Inflammatory macrophage treated with lipopolysaccharide for 1 hour (primary cell): ENCODE measurements around the gene DRC7.

Experiments
- DNase-seq, 2 donors: peaks; one replicate each; pipeline ENCODE4 v3.0.0-alpha.2; 2020 to 2022

The DRC7 gene

GRCh38 chr16:57694725-57695679, at the start of gene DRC7:
Gene DRC7 (plus strand): TSS chr16:57694806. CDS start chr16:57697950, 3,144 bp downstream.
- peak; percentile 61 to 69 for DNase-seq

GRCh38 chr16:57645169-57645568, 49.4 kb upstream of the DRC7 start:
- DNase-seq = no peak

DNA sequence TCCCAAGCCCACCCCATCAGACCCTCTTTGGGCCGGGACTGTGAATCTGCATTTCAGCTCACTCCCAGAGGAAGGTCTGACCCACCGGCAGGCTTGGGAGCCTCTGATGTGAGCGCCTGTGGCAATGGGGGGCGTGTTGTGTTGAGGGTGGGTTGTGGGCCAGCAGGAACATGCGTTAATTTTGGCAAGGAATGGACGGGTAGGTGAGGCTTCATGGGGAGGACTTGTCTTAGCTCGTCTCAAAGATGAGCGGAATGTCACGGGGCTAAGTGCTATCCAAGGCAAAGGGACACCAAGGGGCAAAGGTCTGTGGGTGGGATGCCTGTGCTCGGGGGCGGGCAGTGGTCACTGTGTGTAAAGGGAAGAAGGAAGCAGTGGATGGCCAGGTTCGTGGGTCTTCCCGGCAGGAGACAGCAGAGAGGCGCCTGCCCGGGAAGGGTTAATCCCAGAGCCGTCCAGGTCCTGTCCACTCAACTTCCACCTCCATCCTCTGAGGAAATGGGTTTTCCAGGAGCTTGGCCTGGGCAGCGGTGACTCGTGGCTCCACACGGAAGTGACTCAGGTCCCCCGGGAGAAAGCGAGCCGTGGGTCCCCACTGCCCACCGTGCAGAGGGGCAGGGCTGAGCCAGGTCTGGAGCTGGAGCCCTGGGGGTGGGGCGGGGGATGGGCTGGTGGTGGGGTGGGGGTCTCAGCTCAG, 48.8 kb upstream of the DRC7 start:
- DNase-seq = no peak

DNA sequence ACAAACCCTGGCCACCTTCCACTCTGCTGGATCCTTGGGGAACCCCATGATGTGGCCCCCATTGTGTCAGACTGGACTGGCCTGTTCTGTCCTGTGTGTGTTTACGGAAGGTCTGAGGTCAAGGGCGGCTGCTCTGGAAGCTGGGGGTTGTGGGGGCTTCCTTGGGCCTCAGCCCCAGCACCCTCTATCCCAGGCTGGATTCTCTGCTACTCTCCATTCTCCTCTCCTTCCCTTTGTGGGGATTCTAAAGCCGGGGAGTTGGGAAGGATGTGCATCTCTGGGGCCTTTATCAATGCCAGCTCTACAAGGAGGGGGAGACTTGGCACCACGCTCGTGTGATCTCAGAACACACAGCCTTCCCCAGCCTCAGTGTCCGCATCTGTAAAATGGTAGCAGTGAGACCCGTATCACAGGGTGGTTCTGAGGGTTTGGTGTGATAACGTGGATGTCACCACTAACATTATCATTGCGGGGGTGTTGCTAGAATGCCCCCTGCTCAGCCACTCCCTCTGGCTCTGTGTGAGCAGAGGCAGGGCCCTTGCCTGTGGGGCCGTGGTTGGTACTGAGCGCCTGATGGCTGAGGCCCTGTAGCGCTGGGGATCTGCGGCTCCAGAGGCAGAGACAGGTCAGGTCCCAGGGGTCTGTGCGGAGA, 48.1 kb upstream of the DRC7 start:
- DNase-seq = no peak

DNA sequence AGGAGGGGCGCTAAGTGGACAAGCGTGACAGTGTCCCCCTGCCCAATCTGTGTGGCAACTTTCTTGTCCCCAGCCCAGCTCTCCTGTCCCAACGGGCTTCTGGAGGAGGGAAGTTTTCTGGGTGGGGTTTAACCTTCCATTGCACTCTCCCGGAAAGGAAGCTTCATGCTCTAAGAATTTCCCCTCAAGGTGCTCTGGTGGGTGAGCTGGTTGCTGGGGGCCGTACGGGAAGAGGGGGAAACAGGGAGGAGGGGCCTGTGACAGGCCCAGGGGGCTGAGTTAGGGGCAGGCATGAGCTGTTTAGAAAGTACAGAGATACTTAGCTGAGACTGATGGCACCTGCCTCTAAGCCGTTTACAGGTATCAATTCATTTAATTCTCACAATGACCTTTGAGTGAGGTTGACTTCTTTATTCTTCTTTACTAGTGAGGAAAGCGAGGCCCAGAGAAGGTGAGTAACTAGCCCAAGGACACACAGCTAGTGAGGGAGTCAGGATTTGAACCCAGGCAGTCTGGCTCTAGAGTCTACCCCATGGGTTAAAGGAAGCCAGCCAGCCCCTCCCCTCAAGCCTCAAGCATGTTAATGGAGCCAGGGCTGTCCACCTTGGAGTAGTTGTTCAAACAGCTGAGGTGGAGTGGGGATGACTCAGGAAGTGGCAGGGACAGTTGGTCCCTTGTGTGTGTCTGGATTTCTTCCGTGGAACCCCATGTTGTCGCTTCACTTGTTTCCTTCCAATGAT, 47.3 kb upstream of the DRC7 start:
- DNase-seq = no peak

- DNase-seq = peak; percentile 25 to 31
Observed at GRCh38 chr16:57648125-57648524, 46.5 kb upstream of the DRC7 start.

DNA sequence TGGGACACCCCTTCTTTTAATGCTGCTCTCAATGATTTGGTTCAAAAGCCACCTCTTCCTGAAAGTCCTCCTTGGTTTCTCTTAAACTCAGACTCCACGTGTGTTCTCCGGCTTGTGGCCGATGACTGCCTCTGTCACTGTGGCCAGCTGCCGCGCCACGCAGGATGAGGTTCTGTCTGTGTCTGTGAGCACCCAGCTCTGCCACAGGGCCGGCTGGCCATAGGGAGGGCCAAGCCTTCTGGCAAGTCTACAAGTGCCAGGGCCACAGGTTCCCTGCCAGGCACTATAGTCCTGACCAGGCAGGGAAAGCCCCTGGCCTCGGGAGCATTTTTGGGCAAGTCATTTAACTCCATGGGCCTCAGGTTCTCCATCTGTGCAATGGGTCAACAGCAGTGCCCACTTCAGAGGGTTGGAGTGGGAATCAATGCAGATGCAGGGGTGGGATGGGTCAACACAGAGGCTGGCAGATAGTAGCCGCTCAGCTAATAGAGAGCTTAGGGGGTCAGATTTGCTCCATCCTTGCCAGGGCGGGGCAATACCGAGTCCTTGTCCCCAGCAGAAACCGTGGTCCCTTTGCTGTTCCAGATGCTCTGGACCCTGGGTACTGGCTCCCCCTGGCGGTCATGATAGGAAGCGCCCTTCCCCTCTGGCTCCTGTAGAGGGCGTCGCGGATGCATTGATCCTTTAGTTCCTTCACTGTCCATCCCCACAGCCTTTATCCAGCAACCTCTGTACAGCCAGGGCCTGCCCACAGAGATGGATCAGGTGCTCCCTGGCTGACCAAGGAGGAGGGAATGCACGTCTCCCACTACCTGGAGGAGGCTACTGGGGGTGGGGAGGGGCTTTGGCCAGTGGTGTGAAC, 45.8 kb upstream of the DRC7 start:
- DNase-seq = peak; percentile 67 to 99

DNA sequence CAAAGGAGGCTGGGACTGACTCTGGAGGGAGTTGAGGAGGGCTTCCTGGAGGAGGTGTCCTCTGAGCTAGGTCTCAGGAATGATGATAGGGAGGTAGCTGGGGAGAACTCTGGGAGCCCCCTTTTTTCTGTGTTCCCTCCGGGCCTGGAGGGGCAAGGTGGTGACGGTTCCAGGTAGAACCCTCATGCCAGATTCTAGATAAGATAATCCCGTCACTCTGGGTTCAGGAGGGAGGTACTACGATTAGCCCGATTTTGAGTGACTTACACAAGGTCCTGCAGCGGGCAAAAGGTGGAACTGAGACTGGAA, 45.2 kb upstream of the DRC7 start:
- no peak for DNase-seq

DNA sequence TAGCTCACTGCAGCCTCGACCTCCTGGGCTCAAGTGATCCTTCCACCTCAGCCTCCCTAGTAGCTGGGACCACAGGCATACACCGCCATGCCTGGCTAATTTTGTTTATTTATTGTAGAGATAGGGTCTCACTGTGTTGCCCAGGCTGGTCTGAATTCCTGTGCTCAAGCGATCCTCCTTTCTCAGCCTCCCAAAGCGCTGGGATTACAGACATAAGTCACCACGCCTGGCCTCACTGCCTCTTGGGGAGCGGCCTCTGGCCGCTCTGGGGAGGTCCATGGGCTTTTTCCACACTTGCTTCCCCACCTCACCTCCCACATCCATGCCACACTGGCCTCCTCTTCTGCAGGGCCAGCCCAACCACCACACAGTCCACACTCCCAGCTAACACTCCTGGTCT, 44.8 kb upstream of the DRC7 start:
- DNase-seq = no peak

DNA sequence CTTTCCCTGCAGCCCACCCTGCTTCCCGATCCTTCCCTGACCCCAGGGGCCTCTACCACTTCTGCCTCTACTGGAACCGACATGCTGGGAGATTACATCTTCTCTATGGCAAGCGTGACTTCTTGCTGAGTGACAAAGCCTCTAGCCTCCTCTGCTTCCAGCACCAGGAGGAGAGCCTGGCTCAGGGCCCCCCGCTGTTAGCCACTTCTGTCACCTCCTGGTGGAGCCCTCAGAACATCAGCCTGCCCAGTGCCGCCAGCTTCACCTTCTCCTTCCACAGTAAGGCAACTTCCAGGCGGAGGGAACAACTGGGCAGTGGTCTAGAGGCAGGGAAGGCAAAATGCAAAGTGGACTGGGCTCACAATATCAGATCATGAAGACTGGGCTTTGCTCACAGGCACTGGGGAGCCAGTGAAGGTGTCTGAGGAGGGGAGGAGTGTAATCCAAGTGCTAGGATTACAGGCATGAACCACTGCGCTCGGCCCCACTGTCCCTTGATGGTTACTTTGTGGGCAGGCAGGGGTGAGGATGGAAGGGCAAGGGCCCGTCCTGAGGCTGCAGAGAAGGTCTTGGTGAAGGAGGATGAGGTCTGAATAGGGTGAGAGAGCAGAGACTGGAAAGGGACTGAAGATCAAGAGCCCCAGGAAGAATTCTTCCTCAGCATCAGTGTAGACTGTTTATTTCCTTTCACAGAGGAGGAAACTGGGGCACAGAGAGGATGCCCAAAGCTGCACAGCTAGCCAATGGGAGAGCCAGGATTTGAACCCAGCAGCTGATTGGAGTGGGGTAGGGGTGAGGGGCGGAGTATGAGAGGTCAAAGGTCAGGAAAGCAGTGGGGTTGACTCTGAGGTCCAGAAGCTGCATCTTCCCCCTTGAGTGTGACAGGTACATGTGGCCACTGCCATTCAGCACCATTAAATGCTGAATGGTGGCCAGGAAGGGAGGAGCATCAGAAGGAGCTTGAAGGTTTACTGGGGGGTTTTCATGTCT, 43.0 kb upstream of the DRC7 start:
- DNase-seq = no peak

GRCh38 chr16:57652695-57653471, 41.7 kb upstream of the DRC7 start:
- no peak for DNase-seq

- no peak for DNase-seq
Observed at GRCh38 chr16:57653936-57654335, 40.7 kb upstream of the DRC7 start.

DNA sequence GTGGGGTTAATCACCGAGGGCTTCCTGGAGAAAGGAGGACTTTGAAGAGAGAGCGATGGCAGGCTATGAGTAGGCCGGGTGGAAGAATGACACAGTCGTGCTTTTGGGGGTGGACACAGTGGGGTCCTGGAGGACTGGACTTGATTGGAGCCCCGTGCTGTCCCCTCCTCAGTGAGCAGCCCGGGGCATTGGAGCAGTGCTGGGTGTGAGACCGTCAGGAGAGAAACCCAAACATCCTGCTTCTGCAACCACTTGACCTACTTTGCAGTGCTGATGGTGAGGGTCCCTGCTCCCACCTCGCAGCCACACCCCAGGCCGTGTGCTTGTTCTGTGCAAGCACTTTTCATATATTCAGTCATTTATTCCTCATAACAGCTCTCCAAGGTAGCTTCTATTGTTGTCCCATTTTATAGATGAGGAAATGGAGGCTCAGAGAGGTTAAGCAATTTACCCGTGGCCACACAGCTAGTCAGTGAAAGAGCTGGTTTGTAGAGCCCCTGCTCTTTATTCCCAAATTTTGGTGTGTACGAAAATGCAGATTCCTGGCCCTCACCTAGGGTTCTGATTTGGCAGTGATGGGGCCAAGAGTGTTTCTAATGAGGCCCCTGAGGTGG, 38.2 kb upstream of the DRC7 start:
- no peak for DNase-seq

DNA sequence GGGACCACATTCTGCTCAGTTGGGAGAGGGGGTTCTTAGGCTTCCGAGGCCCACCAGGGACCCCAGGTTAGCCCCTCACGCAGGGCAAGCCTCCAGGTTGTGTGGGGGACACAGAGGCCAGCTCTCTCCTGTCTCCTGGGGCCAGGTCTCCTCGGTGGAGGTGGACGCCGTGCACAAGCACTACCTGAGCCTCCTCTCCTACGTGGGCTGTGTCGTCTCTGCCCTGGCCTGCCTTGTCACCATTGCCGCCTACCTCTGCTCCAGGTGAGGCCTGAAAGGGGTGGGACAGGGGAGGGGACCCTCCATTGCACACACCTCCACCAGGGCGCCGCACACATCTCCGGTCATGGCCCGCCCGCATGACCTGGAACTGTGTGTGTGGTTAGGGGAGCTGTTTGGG, 37.4 kb upstream of the DRC7 start:
- no peak for DNase-seq

DNA sequence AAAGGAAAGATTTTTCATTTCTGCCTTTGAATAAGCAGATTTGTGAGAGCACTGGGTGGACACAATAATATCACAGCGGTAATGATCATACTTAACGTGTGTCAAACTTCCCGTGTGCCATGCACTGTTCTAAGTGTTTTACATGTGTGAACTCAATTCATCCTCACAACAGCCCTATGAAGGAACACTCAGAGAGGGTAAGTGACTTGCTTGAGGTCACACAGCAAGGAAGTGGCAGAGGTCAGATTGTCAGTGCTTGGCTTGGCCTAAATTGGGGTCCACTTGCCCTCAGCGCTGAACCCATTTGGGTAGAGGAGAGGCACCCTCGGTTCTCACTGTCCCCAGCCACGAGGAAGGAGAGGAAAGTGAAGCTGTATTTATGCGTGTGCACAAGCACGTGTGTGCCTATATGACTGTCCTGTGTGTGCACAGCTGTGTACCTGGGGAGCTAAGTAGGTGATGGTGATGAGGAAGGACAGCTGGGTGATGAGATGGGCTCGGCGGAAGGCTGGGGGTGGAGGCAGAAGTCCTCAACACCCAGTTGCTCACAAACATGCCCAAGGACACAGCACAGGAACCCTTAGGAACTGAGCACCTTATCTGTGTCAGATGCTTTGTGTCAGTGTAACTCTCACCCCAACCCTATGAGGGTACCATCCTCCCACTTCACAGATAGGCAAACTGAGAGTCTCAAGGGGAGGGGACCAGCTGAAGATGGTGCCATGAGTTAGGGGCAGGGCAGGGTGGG, 36.3 kb upstream of the DRC7 start:
- DNase-seq = no peak

DNA sequence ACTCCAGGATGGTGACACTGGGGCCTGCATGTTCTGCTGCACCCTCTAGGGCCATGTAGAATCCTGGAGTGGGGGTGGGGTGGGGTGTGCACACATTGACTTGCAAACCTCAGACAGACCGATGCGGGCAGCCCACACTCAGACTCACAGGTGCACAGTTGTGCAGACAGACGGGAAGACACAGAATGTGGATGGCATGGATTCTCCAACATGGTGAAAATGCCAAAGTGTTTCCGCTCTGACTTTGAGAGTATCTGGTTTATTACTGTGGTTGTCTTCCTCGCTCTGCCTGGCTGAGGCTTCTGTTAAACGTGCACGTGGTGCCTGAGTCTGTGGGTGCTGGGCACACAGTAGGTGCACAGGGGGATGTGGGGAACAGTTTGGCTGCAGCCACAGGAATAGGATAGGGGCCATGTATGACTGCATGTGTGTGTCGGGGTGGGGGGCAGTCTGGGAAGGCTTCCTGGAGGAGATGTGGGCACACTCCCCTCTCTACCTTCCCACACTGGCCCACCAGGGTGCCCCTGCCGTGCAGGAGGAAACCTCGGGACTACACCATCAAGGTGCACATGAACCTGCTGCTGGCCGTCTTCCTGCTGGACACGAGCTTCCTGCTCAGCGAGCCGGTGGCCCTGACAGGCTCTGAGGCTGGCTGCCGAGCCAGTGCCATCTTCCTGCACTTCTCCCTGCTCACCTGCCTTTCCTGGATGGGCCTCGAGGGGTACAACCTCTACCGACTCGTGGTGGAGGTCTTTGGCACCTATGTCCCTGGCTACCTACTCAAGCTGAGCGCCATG, 35.5 kb upstream of the DRC7 start:
- no peak for DNase-seq

GRCh38 chr16:57660715-57661463, 33.7 kb upstream of the DRC7 start:
- DNase-seq = no peak
